D721Med (cell line): ENCODE measurements around the gene RMDN3.
A peak's percentile ranks its signal among the peaks of the same experiment; 100 is the strongest.

Experiments used
- DNase-seq: peaks from one replicate; pipeline ENCODE4 v3.0.0; 2011; ENCODE audit warnings: low spot score; ENCODE audit not compliant: insufficient read length
- FAIRE-seq: peaks from 2 replicates; lab custom pipeline; 2011; peaks lifted over from hg19 to GRCh38; lab: Jason Lieb, UNC
- CTCF ChIP-seq: IDR thresholded peaks from 2 replicates; pipeline ENCODE4 v1.5.1; 2012; ENCODE audit warnings: mild to moderate bottlenecking, control low read depth; ENCODE audit not compliant: insufficient read depth; ENCODE audit errors: missing control alignments

Gene RMDN3

GRCh38 chr15:40754883-40755811 lies at the start of gene RMDN3:
Gene RMDN3 (minus strand): TSS chr15:40755254. CDS start chr15:40754783, 471 bp downstream.
- no peak for FAIRE-seq
- TF ChIP-seq CTCF = no peak

GRCh38 chr15:40803688-40804087 lies 48.6 kb upstream of the RMDN3 start:
- DNase-seq = no peak
- TF ChIP-seq CTCF = no peak
- no peak for FAIRE-seq

More at GRCh38 chr15:40754883-40755811, at the start of gene RMDN3:
- peak; percentile 72 for DNase-seq

- FAIRE-seq = no peak
- no peak for DNase-seq
- TF ChIP-seq CTCF = no peak
These were observed 48.0 kb upstream of the RMDN3 start for GRCh38 chr15:40803076-40803475.

- DNase-seq (no peak), FAIRE-seq (no peak)
- no peak for TF ChIP-seq CTCF
These were observed 44.5 kb upstream of the RMDN3 start for GRCh38 chr15:40799523-40799922.

GRCh38 chr15:40796512-40796911 lies 41.5 kb upstream of the RMDN3 start:
- TF ChIP-seq CTCF = no peak
- FAIRE-seq (no peak), DNase-seq (no peak)

- TF ChIP-seq CTCF = no peak
- FAIRE-seq = no peak
- DNase-seq = no peak
These were observed 41.0 kb upstream of the RMDN3 start for GRCh38 chr15:40796041-40796440.
